CD4-positive, alpha-beta T cell treated with Interleukin-6 for 4 hours (primary cell): ENCODE data around the gene HRAS.

Experiments
- DNase-seq: peaks from one replicate; pipeline ENCODE4 v3.0.0-alpha.2; 2020; ENCODE audit warnings: mixed read lengths

The HRAS gene

DNA sequence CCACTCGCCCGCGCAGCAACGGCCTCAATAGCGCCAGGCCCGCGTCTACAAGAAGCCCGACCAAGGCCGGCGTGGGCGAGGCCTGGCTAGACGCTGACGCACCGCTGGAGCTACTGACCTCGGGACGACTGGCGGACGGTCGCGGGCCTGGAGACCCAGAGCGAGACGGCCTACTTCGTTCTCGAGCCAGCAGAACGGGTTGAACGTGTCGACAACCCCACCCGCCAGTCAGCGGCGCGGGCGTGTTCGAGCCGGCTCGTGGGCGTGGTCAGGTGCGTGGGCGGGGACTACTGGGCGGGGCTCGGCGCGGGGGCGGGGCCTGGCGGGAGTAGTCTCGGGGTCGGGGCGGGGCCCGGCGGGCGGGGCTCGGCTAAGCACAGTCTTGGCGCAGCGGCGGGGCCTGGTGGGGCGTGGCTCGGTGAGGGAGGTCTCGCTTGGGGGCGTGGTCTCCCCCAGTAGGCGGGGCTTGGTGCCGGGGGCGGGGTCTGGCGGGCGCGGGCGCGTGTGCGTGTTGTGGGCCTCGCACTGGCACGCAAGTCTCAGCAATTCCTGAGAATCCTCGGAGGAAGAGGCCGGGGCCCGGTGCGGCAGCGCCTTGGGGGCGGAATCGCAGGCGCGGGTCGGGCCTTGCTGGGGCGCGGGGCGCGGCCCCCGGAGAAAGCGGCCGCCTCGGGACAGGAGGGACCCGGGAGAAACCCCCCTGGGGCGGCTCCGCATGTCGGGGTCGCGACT, 28.2 kb downstream of the HRAS start, which contains the start of gene RNH1:
TSS of gene RNH1 (minus strand) at position 248 of the 732 bp plus-strand sequence. CDS start 5,080 bp downstream, outside the sequence.
- peak; percentile 99 for DNase-seq

DNA sequence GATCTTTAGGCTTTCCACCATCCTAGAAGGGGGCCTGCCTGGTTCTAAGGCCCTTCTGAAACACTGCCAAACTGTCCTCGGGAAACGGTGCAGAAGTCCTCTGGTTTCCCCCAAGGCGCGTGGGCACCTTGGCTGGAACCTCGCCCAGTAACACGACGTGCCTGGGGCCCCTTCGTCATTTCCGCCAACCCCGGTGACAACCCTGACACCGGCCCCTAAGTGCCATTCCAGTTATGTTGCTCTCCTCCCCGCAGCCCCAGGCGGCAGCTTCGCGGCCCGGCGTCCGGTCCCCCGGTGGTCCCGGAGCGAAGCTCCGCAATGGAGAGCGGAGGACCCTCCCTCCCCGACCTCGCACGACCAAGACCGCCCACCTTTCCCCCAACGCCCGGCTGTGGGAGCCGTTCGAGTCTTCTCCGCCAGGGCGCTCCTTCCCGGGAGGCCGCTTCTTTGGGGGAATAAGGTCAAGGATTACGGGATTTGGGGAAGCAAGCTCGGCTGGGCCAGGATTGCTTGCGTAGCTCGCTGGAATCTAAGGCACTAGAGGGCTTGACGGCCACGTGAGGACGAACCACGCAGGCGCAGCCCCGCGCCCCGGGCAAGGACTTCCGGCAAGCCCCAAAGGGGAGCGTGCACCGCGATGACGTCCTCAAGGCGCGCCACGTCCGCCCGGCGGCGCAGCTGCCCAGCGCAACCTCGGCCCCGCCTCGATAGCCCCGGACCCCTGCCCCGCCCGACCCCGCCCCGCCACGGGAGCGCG, 29.0 kb downstream of the HRAS start:
- DNase-seq: peak; percentile 98

DNA sequence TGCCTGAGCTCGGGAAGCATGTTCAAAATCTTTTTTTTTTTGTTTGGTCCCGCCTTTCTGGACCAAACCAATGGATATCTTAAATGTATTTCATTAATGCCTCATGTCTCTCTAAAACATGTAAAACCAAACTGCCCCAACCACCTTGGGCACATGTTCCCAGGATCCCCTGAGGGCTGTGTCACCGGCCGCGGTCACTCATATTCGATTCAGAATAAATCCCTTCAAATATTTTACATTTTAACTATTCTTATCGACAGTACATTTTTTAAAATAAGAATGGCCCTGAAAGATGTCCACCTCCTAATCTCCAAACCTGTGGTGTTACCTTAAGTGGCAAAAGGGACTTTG, 30.4 kb downstream of the HRAS start:
- no peak for DNase-seq

- DNase-seq: no peak
These were observed 31.1 kb downstream of the HRAS start for GRCh38 chr11:504053-504993.

GRCh38 chr11:503179-503981, 32.0 kb downstream of the HRAS start:
- DNase-seq: no peak

- DNase-seq: no peak
These were observed 32.8 kb downstream of the HRAS start for GRCh38 chr11:502288-503178.

DNA sequence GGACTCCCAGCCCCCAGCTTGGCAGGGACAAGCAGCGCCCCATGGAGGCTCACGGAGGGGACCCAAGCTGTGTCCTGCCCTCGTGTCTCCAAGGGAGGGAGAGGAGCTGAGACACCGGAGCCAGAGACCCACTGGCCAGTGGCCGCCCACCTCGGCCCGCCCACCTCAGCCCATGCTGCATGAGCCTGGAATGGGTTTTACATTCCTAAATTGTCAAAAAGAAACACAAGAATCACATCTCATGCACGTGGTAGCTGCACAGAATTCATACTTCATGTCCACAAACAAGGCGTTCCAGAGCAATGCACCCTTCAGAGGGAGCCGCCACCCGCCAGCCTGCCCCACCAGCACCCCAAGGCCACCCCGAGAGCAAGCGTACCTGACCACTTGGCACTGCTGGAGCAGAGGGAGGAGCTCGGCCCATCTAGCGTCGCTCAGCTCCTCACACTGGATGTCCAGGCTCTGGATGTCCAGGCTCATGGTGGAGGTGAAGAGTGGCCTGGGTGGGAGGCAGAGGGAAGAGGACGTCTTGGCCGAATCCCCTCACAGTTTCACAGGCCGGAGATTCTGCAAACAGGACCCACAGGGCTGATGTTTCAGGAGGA, 33.6 kb downstream of the HRAS start:
- no peak for DNase-seq

- no peak for DNase-seq
These were observed 34.2 kb downstream of the HRAS start for GRCh38 chr11:501001-501682.

DNA sequence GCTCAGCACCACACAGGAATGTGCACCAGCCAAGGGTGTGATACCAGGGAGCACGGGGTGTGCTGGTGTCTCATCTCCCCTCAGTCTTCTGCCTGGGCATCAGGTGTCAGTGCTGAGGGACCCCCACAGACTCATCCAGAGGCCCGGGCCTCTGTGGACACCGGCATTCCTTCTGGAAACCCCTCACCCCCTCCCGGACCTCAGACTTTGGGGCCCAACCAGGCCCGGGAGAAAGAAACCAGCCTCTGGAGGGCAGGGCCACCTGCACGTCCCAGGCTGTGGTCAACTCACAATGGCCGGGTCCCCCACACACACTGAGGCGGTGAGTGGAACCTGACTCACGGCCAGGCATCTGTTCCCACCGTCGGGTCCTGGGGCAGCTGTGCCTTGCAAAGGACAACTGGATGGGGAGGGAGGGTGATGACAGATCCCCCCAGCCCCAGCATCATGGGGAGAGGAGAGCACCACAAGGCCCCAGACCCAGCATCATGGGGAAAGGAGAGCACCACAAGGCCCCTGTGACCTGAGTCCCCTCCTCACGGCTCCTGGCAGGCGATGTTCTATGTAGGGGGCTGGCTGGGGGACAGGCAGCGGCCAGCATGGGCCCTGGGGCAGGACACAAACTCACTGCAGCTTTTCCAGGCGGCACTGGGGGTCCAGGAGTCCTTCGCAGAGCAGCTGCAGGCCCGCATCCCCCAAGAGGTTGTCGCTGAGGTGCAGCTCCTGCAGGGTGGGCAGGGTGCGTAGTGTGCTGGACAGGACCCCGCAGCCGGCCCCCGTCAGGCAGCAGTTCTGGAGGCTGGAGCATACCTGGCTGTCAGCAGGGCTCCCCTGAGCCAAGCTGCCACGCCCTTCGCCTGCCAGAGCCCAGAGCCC, 35.9 kb downstream of the HRAS start:
- DNase-seq: no peak

GRCh38 chr11:498297-499181, 36.8 kb downstream of the HRAS start:
- DNase-seq: no peak

DNA sequence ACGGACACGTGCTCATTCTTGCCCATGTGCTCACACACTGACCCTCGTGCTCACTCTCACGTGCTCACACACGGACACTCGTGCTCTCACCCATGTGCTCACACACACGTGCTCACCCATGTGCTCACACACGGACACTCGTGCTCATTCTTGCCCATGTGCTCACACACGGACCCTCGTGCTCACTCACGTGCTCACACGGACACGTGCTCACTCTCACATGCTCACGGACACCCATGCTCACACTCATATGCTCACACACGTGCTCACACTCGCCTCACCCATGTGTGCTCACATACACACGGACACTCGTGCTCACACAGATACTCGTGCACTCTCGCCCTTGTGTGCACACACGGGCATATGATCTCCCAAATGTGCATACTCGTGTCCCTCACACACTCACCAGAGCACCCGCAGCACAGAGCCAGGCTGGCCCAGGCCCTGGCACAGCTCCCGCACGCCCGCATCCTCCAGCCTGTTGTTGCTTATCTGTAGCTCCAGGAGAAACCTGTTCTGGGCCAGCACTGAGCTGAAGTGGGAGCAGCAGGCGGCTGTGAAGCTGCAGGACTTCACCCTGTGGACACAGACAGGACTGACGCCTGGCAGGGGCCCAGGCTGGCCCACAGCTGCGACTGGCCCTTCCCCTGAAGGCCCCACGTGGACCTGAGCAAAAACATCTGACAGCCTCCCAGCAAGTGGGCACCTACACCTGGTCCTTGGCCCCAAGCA, 37.6 kb downstream of the HRAS start:
- DNase-seq: no peak

GRCh38 chr11:496834-497564, 38.4 kb downstream of the HRAS start:
- DNase-seq: no peak

- no peak for DNase-seq
These were observed 39.8 kb downstream of the HRAS start for GRCh38 chr11:495537-495931.

GRCh38 chr11:494761-495536, 40.4 kb downstream of the HRAS start:
- no peak for DNase-seq

GRCh38 chr11:492427-493226, 42.7 kb downstream of the HRAS start:
- DNase-seq: no peak
